Heart left ventricle (tissue), 16 donors: Measurements from ENCODE around the gene SLC7A6OS. TPM values are rescaled to one million over a fixed set of nuclear protein-coding genes. Genes with fewer than 3 reads are reported as not detected.

Experiments
- ATAC-seq, 4 donors: fragments of 200-7000 bp; cut with Tn5 transposase; one replicate each; pipeline ENCODE4 v1.9.1; 2020 to 2022; ENCODE audit warnings: moderate library complexity in 4 of 4, mild to moderate bottlenecking in 3 of 4, moderate number of reproducible peaks in 1 of 4
- DNase-seq, 5 donors: peaks; one replicate each; pipeline ENCODE4 v3.0.0-alpha.2; 2020
- H3K27ac ChIP-seq, 12 donors: fragments of 200-600 bp; sonication (generic) in 4 of 12; one replicate each; pipeline versions ENCODE4 v1.5.0 to v1.8.0; 2016 to 2022; ENCODE audit warnings: mild to moderate bottlenecking in 2 of 12
- H3K27me3 ChIP-seq, 9 donors: fragments of 200-600 bp; sonication (generic) in 2 of 9; one replicate each; pipeline versions ENCODE4 v1.5.1 to v1.8.0; 2016 to 2022; ENCODE audit warnings: mild to moderate bottlenecking in 3 of 9
- H3K36me3 ChIP-seq, 9 donors: fragments of 200-600 bp; sonication (generic) in 2 of 9; one replicate each; pipeline versions ENCODE4 v1.5.0 to v1.8.0; 2018 to 2022; ENCODE audit warnings: mild to moderate bottlenecking in 2 of 9
- H3K4me1 ChIP-seq, 12 donors: fragments of 200-600 bp; sonication (generic) in 4 of 12; one replicate each; pipeline versions ENCODE4 v1.5.0 to v1.8.0; 2016 to 2022; ENCODE audit warnings: mild to moderate bottlenecking in 3 of 12
- H3K4me3 ChIP-seq, 12 donors: fragments of 200-600 bp; sonication (generic) in 4 of 12; one replicate each; pipeline versions ENCODE4 v1.5.0 to v1.8.0; 2017 to 2022; ENCODE audit warnings: mild to moderate bottlenecking in 9 of 12, moderate library complexity in 4 of 12
- H3K9me3 ChIP-seq, 12 donors: fragments of 200-600 bp; sonication (generic) in 4 of 12; one replicate each; pipeline versions ENCODE4 v1.5.0 to v1.8.0; 2016 to 2022; ENCODE audit warnings: mild to moderate bottlenecking in 1 of 12
- POLR2A ChIP-seq, 2 donors: fragments of 450-650 bp; IDR thresholded peaks; one replicate each; pipeline ENCODE4 v1.6.1; 2017; ENCODE audit warnings: antibody characterized with exemption in 2 of 2, mild to moderate bottlenecking in 2 of 2, moderate library complexity in 2 of 2
- WGBS, 4 donors: extraction: QIAGEN DNeasy Blood & Tissue Kit in 2 of 4; methylation state at CpG; one replicate each; pipeline versions ENCODE4 v1.1.5 to v1.1.7; 2013 to 2018; 5-methylcytosine and 5-hydroxymethylcytosine counted together
- intact Hi-C, 10 donors: fragments of 100-400 bp; cut with DNase I; formaldehyde crosslinking; loops; one replicate each; pipeline versions ENCODE4 v1.11.1 to v1.14.2; 2022
- polyA plus RNA-seq, 2 donors: library from polyadenylated mRNA; stranded (reverse); fragments of 200-250 nt; gene quantifications; one replicate each; pipeline ENCODE4 v1.2.3, GENCODE V29; 2013
- total RNA-seq, 9 donors: library from RNA; depleted of rRNA in 2 of 9; stranded (reverse); fragments of >200 nt in 2 of 9; fragmentation: NEBNext Ultra II Directional in 3 of 9; extraction: Animal tissue kit (Norgen Biotek cat#: 25700) in 3 of 9; gene quantifications; one replicate each; pipeline versions ENCODE4 v1.1.0 to v1.2.4, GENCODE V29; 2016 to 2023
- TF ChIP-seq, protein P1 (sequence below), 12 donors: fragments of 200-600 bp; sonication (generic) in 4 of 12; IDR thresholded peaks; one replicate each; pipeline versions ENCODE4 v1.5.0 to v1.8.0; 2018 to 2022; ENCODE audit warnings: antibody characterized with exemption in 12 of 12, mild to moderate bottlenecking in 5 of 12
- donor health status: ischemic (EF 13 %, LVEDD 7.1; RV severe dilation, severe dysfunction).
- donor health status: healthy with polysubstance abuse.
- donor health status: DM: no; HTN: yes; CAD: no.
- donor health status: DM: no; HTN: no; CAD: no.
- donor health status: ischemic (EF 25% LVEDD 6.9; RV normal size, moderate dysfunction).
- donor health status: ischemic (EF 25% LVEDD 5.7; RV mildly dilated, moderate dysfunction).
- donor health status: healthy.
- donor health status: DM: yes; HTN: yes; CAD: no.
- donor health status: ischemic (EF 35%, LVEDD 5.7; RV mildly dilated, moderate dysfunction).
- donor health status: nonischemic (EF 11% LVEDD 7.7; RV severe dilation, severe dysfunction).
- donor health status: DM: yes; HTN: yes; CAD: no.
- donor health status: PGD.
- donor health status: ischemic (EF 29% LVEDD 5.4; RV normal size, mild dysfunction).
- donor health status: nonischemic (EF 23%, LVEDD 6.1; RV moderate dilation, normal function).

SLC7A6OS gene
- total and polyA plus RNA-seq, 11 donors, result 8.1 to 16.2 (median 10.0) TPM

DNA sequence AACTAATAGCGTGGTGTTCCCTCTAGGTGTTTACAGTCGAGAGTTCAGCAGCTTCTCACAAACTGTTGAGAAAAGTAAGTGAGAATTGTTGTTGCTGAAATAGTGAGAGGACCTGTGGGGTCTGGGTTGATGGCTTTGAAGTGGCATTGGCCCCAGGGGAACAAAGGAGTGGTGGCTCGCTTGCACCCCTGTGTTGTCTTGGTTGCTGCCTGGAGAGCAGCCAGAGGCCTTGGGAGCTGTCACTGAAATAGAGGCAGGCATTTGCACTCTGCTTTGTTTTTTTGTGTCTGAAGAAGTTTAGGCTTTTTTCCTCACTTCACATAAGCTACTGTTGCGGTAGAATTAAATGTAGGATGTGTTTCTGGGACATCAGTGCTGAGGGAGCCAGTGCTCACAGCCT lies 36.9 kb upstream of the SLC7A6OS start:
- Histone ChIP-seq H3K36me3 (peaks cover 0 to 94% (median 79%) of the 10 kb centered on the region in 9 donors), H3K9me3 (no peaks in the 10 kb centered on the region), H3K4me1 (peaks cover 0 to 18% (median 3%) of the 10 kb centered on the region in 12 donors), H3K27me3 (no peaks in the 10 kb centered on the region), H3K27ac (no peak overlapping the region), H3K4me3 (no peak overlapping the region)
- no peak for DNase-seq
- TF ChIP-seq, protein P1, sequence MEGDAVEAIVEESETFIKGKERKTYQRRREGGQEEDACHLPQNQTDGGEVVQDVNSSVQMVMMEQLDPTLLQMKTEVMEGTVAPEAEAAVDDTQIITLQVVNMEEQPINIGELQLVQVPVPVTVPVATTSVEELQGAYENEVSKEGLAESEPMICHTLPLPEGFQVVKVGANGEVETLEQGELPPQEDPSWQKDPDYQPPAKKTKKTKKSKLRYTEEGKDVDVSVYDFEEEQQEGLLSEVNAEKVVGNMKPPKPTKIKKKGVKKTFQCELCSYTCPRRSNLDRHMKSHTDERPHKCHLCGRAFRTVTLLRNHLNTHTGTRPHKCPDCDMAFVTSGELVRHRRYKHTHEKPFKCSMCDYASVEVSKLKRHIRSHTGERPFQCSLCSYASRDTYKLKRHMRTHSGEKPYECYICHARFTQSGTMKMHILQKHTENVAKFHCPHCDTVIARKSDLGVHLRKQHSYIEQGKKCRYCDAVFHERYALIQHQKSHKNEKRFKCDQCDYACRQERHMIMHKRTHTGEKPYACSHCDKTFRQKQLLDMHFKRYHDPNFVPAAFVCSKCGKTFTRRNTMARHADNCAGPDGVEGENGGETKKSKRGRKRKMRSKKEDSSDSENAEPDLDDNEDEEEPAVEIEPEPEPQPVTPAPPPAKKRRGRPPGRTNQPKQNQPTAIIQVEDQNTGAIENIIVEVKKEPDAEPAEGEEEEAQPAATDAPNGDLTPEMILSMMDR (IDR thresholded peaks at IDR 0.05), result no peak
- TF ChIP-seq POLR2A (IDR thresholded peaks at IDR 0.05), result no peak
- WGBS, 4 donors, result 85 to 90% (median 87%) methylated on average over 4 of the region's 4 CpGs
- intact Hi-C loops, result no loop called here
- ATAC-seq, result no peak

DNA sequence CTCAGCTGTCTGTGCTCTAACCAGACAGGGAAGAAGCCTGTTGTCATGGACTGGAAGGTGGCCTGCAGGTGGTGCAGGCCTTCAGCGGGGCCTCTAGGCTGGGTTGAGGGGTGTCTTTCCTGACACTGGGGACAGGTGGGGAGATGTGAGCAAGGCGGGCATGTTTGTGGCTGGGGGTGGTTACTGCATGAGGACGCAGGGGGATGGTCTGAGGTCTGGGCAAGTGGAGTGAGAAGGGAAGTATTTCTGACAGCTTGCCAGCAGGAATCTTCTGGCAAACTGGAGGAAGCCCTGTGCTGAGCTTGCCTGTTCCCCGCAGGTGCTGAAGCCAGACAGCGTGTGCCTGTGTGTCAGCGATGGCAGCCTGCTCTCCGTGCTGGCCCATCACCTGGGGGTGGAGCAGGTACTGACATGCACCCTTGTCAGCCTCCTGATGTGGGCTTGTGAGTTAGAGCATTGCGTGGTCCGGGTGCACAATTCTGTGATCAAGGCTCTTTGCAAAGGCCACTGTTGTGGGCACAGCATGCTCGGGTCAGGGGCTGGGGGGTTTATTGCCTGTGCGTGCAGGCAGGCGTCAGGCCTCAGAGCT lies 36.2 kb upstream of the SLC7A6OS start:
- H3K27me3 ChIP-seq, result no peaks in the 10 kb centered on the region
- ATAC-seq (no peak), DNase-seq (no peak)
- H3K36me3 ChIP-seq, result peaks cover 0 to 94% (median 79%) of the 10 kb centered on the region in 9 donors
- WGBS, 4 donors, result 90 to 93% (median 92%) methylated on average over 7 to 12 of the region's 12 CpGs
- H3K27ac ChIP-seq, result no peak overlapping the region
- H3K9me3 ChIP-seq, result no peaks in the 10 kb centered on the region
- intact Hi-C loops, result no loop called here
- peaks cover 0 to 18% (median 3%) of the 10 kb centered on the region in 12 donors for H3K4me1 ChIP-seq
- TF ChIP-seq, protein P1 (IDR thresholded peaks at IDR 0.05), result no peak
- no peak for TF ChIP-seq POLR2A (IDR thresholded peaks at IDR 0.05)
- H3K4me3 ChIP-seq, result no peak overlapping the region

DNA sequence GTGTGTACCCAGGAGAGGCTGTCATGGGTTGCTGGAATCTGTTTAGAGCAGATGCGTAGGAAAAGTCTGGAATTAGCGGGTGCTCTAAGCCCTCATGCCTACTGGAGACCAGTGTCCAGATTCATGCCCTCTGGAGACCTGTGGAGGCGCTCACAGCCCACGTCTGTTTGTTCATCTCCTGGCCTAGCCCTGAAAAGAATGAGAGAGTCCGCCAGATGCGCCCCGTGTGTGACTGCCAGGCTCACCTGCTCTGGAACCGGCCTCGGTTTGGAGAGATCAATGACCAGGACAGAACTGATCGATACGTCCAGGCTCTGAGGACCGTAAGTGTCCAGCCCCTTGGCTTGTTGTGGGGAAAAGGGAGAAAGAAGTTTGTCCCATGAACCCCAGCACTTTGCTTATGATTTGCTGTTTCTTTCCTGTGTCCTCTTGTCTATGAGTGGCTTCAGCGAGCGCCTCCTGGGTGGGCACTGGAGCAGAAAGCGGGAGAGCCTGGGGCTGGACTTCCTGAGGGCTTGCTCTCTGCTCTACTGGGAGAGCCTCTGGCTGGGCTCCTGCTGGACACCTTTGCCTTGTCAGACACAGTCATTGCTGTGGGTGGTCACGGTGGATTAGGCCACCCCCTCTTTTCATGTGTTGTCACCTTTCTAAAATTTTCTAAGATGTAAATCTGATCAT lies 35.4 kb upstream of the SLC7A6OS start:
- DNase-seq (no peak), ATAC-seq (peak in 3 of 4 donors; percentile 2 to 5 (median 3))
- Histone ChIP-seq H3K36me3 (peaks cover 0 to 94% (median 75%) of the 10 kb centered on the region in 9 donors), H3K9me3 (no peaks in the 10 kb centered on the region), H3K4me1 (peaks cover 0 to 18% (median 3%) of the 10 kb centered on the region in 12 donors), H3K27me3 (no peaks in the 10 kb centered on the region), H3K27ac (peak overlapping the region in 5 of 12 donors; percentile 18 to 70 (median 57)), H3K4me3 (no peak overlapping the region)
- intact Hi-C loops, result no loop called here
- WGBS, 4 donors, result 94 to 96% (median 96%) methylated on average over 16 of the region's 16 CpGs
- TF ChIP-seq POLR2A (IDR thresholded peaks at IDR 0.05), result no peak
- TF ChIP-seq, protein P1 (IDR thresholded peaks at IDR 0.05), result no peak

DNA sequence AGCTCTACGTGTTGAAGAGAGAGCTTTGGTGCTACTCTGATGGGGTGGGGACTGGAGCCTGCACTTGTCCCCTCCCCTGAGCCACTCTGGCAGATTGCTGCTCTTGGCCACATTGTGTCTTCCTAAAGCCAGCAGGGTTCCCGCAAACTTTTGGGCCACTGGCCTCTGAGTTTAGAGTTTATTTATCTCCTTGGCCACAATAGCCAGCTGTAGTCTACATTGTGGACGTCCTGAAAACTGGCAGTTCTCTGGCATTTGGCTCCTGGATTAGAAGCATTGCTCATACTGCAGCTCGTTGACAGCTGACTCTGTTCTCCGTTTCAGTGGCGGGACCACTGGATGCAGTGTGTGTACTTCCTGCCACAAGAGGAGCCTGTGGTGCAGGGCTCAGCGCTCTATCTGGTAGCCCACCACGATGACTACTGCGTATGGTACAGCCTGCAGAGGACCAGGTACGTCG lies 34.6 kb upstream of the SLC7A6OS start:
- peak overlapping the region in 7 of 12 donors; percentile 18 to 70 (median 55) for H3K27ac ChIP-seq
- 64 to 80% (median 66%) methylated on average over 7 to 11 of the region's 11 CpGs for WGBS, 4 donors
- H3K9me3 ChIP-seq, result no peaks in the 10 kb centered on the region
- TF ChIP-seq POLR2A (IDR thresholded peaks at IDR 0.05), result no peak
- TF ChIP-seq, protein P1 (IDR thresholded peaks at IDR 0.05), result no peak
- intact Hi-C loops, result no loop called here
- ATAC-seq (peak; percentile 77 to 80 (median 78)), DNase-seq (peak in 2 of 5 donors; percentile 31 to 63)
- peaks cover 0 to 94% (median 77%) of the 10 kb centered on the region in 9 donors for H3K36me3 ChIP-seq
- H3K27me3 ChIP-seq, result no peaks in the 10 kb centered on the region
- no peak overlapping the region for H3K4me3 ChIP-seq
- H3K4me1 ChIP-seq, result peaks cover 0 to 18% (median 3%) of the 10 kb centered on the region in 12 donors
